Transverse colon (tissue), 4 donors: ENCODE results near the gene FCGBP.

Source experiments
- POLR2AphosphoS5 ChIP-seq, 3 donors: sonication (generic); formaldehyde crosslinking; IDR thresholded peaks; one replicate each; pipeline ENCODE4 v1.6.1; 2016; ENCODE audit warnings: antibody characterized with exemption in 3 of 3
- TF ChIP-seq, protein P1 (sequence below), 5 experiments: fragments of 200-600 bp in 3 of 5; fragments of 450-650 bp in 2 of 5; sonication (generic) in 3 of 5; IDR thresholded peaks; 1 replicate in 2 of 5; 2 replicates in 3 of 5; pipeline ENCODE4 v1.5.1; 2016 to 2017; ENCODE audit warnings: antibody characterized with exemption in 5 of 5, inconsistent platforms in 3 of 5, mild to moderate bottlenecking in 2 of 5, moderate library complexity in 1 of 5

DNA sequence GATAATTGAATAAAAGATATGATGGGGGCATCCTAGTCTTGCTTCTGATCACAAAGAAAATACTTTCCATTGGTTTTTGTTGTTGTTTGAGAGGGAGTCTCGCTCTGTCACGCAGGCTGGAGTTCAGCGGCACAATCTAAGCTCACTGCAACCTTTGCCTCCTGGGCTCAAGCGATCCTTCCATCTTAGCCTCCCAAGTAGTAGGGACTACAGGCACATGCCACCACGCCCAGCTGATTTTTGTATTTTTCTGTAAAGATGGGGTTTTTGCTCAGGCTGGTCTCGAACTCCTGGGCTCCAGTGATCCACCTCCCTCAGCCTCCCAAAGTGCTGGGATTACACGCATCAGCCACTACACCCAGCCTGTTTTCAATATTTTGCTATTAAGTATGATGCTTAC is 19.5 kb upstream of the FCGBP start:
- TF ChIP-seq, protein P1, sequence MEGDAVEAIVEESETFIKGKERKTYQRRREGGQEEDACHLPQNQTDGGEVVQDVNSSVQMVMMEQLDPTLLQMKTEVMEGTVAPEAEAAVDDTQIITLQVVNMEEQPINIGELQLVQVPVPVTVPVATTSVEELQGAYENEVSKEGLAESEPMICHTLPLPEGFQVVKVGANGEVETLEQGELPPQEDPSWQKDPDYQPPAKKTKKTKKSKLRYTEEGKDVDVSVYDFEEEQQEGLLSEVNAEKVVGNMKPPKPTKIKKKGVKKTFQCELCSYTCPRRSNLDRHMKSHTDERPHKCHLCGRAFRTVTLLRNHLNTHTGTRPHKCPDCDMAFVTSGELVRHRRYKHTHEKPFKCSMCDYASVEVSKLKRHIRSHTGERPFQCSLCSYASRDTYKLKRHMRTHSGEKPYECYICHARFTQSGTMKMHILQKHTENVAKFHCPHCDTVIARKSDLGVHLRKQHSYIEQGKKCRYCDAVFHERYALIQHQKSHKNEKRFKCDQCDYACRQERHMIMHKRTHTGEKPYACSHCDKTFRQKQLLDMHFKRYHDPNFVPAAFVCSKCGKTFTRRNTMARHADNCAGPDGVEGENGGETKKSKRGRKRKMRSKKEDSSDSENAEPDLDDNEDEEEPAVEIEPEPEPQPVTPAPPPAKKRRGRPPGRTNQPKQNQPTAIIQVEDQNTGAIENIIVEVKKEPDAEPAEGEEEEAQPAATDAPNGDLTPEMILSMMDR (IDR thresholded peaks at IDR 0.05) = no peak
- no peak for TF ChIP-seq POLR2AphosphoS5 (IDR thresholded peaks at IDR 0.05)
